Esophagus mucosa (tissue), 1 donor: Measurements from ENCODE around the gene PIGQ. TPM values are rescaled to one million over a fixed set of nuclear protein-coding genes. Genes with fewer than 3 reads are reported as not detected.
"Not testable (repeated sequence)": the region's sequence is repeated elsewhere in the genome, so short reads cannot be mapped to it uniquely, and the experiment has no call there.

Experiments used
- ATAC-seq: fragments of 200-7000 bp; cut with Tn5 transposase; one replicate; pipeline ENCODE4 v1.9.1; 2020
- total RNA-seq: library from RNA; stranded (reverse); gene quantifications from one replicate; pipeline ENCODE4 v1.2.4, GENCODE V29; 2023
- donor health status: DM: yes; HTN: yes; CAD: no.

The PIGQ gene
- total RNA-seq, 1 donor from 2014 or later: 21.0 TPM

- no peak for ATAC-seq
Observed at GRCh38 chr16:586645-587590, 17.1 kb downstream of the PIGQ start.

- ATAC-seq: peak; percentile 1
Observed at GRCh38 chr16:588639-588888, 18.8 kb downstream of the PIGQ start.

- ATAC-seq: peak; percentile 71
Observed at GRCh38 chr16:588889-589657, 19.3 kb downstream of the PIGQ start.

- ATAC-seq: peak; percentile 83
Observed at GRCh38 chr16:589658-590187, 20.0 kb downstream of the PIGQ start, which contains the start of gene RAB40C. Gene RAB40C (plus strand): TSS chr16:590066. CDS start chr16:590292, 226 bp downstream.

GRCh38 chr16:590188-590814 is 20.5 kb downstream of the PIGQ start:
- no peak for ATAC-seq

- no peak for ATAC-seq
Observed at GRCh38 chr16:590815-591200, 21.0 kb downstream of the PIGQ start.

GRCh38 chr16:591231-591630 is 21.5 kb downstream of the PIGQ start:
- ATAC-seq: no peak

GRCh38 chr16:591892-592517 is 22.2 kb downstream of the PIGQ start:
- no peak for ATAC-seq

- peak; percentile 28 for ATAC-seq
Observed at GRCh38 chr16:592518-593306, 22.9 kb downstream of the PIGQ start.

- ATAC-seq: peak; percentile 55
Observed at GRCh38 chr16:593406-593805, 23.6 kb downstream of the PIGQ start.

- ATAC-seq: no peak
Observed at GRCh38 chr16:593807-594206, 24.0 kb downstream of the PIGQ start.

- no peak for ATAC-seq
Observed at GRCh38 chr16:595094-595528, 25.3 kb downstream of the PIGQ start.

GRCh38 chr16:595942-596735 is 26.4 kb downstream of the PIGQ start:
- peak; percentile 13 for ATAC-seq

- no peak for ATAC-seq
Observed at GRCh38 chr16:596736-597060, 26.9 kb downstream of the PIGQ start.

- ATAC-seq: not testable (repeated sequence)
Observed at GRCh38 chr16:597655-598054, 27.9 kb downstream of the PIGQ start.

GRCh38 chr16:598823-599739 is 29.3 kb downstream of the PIGQ start:
- peak; percentile 54 for ATAC-seq

GRCh38 chr16:600781-601180 is 31.0 kb downstream of the PIGQ start:
- no peak for ATAC-seq

GRCh38 chr16:603933-604332 is 34.2 kb downstream of the PIGQ start:
- no peak for ATAC-seq

- ATAC-seq: no peak
Observed at GRCh38 chr16:606656-607307, 37.0 kb downstream of the PIGQ start.
